Activated CD4-positive, CD25-positive, alpha-beta regulatory T cell treated with anti-CD3 and anti-CD28 coated beads, Interleukin-2, amount 50 U/mL, for 72 hours (primary cell): Measurements from ENCODE around the gene MXRA7.

ENCODE experiments used
- DNase-seq: peaks from one replicate; pipeline ENCODE4 v3.0.0; 2021

Gene MXRA7

DNA sequence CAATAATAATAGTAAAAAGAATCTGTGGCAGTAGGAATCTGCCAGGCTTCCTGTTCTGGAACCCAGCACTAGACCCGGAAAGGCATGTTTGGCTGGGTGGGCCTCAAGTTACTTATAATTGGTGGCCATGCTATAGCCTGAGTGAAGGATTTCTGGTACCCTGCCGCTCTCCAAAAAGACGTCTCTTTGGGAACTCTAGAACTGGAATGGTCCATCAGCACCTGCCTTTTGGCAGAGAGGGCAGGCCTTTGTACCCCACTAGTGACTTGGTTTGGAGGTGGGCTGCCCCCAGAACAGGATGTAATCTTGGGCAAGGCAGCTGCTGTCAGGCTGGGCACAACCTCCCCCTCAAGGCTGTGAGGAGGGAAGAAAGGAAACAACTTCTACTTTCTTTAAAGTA lies 37.9 kb downstream of the MXRA7 start:
- DNase-seq: no peak

DNA sequence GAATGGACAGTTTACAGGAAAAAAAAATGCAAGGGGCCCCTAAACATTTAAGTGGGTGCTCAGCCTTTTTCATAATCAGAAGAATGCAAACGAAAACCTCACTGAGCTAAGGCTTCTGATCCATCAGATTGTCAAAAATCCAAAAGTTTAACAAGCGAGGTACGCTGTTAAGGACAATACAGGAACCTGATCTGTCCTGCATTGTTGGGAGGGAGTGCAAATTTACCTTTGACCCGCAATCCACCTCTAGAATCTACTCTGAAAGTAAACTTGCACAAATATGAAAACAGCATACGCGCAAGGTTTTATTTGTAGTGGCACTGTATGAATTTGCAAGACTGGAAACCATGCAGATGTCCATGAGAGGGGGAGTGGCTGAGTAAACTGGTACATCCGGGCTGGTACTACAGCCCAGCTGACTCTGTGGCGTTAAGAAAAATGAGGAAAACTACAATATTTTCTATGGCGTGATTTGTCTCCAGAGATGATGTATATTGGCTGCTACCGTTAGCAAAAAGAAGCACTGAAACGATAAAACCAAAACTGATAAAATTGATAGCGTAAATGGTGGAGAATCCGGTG lies 38.4 kb downstream of the MXRA7 start:
- DNase-seq: no peak

DNA sequence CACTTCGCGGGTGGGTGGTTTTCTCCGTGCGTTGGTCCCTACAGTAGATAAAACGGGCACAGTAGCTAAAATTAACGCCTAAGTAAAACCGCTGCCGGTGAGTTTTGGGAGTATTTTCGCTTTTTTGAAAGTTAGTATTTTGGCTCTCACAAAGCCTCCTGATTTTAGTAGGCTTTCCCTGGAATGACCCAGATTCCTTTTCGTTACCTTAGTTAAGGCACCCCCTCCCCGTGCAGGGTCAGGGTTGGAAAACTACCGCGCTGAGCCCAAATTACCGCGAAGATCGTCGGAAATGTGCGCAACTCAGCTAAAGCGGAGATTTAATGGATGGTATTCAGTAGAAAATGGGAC lies 38.9 kb downstream of the MXRA7 start:
- no peak for DNase-seq

DNA sequence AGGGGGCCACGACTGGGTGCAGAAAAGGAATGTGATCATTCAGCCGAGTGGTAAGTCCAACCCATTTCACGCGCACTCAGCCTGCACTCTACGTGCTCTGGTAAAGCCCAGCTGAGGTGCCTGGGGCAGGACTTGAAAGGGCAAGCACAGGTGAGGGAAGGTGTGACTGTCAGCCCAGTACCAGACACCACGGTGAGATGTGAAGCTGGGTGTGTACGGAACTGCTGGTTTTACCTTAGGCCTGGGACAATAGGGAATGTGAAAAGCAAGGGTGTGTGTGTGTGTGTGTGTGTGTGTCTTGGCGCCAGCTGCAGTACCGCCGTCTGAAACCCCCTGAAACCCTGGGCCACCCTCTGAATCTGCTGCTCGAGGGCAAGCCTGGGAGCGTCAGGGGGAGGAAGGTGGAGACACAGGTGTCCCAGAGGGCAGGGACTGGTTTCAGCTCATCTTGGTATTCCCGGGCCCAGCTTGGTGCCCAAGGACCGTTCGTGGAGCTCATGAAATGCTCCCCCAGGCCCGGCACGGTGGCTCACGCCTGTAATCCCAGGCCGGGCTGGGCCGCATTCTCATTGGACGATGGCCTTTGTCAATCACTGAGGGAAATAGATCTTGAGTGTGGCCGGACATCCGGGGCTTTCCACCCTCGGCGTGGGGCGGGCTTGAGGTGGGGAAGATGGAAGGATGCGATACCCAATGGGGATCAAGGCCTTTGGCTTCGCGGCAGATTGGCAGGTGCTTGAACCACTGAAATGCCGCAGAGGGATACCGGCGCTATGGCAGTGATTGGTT lies 39.4 kb downstream of the MXRA7 start:
- DNase-seq: peak; percentile 98

DNA sequence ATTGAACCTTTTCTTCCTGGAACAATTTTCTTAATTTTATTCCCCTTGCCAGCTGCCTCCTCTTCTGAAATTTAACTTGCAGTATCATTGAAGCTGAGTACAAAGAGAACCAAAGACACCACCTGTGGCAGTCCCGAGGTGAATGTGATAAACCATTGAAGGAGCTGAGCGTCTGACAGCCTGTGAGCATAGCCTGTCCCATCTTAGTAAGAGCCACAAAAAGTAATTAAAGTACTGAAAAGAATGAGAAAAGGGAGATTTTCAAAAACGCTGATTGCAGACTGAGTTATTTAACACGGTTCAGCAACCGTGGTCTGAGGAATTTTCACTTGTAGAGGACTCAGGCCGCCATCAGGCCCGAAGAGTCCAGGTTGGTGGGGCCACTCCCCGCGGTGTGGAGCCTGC lies 40.0 kb downstream of the MXRA7 start:
- DNase-seq: no peak

- no peak for DNase-seq
Observed at GRCh38 chr17:76670020-76670717, 40.6 kb downstream of the MXRA7 start.

- no peak for DNase-seq
Observed at GRCh38 chr17:76667786-76668453, 42.8 kb downstream of the MXRA7 start.

- DNase-seq: no peak
Observed at GRCh38 chr17:76667491-76667755, 43.3 kb downstream of the MXRA7 start.

- DNase-seq: no peak
Observed at GRCh38 chr17:76660656-76661042, 50.1 kb downstream of the MXRA7 start.

GRCh38 chr17:76659928-76660655 lies 50.7 kb downstream of the MXRA7 start:
- DNase-seq: no peak

GRCh38 chr17:76658242-76658662 lies 52.5 kb downstream of the MXRA7 start:
- no peak for DNase-seq

DNA sequence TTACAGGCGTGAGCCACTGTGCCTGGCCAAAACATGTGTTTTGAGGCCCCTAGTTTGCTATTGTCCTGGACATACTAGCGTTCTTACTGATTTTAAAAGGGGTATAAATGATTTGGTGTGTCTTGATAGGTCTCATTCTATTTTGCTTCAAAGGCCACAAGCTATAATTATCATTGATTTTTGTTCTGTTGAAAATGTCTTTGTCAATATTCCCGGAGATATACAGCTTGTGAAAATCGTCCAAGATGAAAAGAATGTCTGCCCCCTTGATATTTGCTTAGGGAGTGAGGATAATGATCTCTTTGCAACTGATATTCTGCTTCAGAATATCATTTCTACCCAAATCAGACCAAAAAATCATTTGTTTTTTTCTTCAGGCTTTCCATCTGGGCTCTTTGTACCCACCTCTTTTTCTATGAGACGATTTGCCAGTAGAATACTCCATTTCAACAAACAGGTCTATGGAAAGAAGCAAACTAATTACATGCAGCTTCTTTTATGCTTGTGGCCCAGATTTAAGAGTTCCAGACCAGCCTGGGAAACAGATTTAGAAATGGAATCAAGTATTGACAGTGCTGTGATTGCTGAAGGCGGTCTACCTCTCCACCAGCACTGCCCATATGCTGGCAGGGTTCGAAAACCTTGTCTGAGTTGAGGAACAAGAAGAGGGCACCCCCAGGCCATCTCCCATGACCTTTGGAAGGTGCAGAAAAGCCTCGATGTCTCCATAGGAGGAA lies 53.1 kb downstream of the MXRA7 start:
- DNase-seq: no peak

DNA sequence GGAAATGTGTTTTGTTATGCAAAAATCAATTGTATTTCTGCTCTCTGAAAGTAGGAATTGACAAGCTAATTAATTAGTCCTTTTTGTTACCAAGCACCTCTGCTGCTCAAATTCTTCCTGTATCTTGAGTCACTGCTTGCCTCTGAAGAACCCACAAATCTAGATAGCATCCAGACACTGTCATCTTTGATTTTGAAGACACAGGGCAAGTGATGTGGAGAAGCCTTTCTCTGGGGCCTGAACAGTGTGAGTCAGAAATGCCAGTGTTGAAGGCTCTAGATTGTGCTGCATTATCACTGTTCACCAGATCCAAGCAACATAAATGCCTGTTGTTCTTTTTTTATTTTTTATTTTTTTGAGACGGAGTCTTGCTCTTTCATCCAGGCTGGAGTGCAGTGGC lies 56.4 kb downstream of the MXRA7 start:
- no peak for DNase-seq

- DNase-seq: no peak
Observed at GRCh38 chr17:76650504-76650903, 60.3 kb downstream of the MXRA7 start.

DNA sequence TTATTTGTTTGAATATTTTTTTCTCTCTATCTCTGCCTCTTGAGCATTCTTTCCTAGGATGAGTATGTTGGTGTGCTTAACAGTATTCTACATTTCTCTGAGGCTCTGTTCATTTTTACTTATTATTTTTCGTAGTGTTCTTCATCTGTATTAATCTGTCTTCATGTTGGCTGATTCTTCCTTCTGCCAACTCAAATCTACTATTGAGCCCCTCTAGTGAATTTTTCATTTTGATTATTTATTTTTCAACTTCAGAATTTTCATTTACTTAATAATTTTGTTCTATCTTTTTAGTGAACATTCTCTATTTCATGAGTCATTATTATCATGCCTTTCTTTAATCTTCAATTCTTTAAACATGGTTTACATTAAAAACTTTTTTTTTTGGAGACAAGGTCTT lies 64.1 kb downstream of the MXRA7 start:
- DNase-seq: no peak

DNA sequence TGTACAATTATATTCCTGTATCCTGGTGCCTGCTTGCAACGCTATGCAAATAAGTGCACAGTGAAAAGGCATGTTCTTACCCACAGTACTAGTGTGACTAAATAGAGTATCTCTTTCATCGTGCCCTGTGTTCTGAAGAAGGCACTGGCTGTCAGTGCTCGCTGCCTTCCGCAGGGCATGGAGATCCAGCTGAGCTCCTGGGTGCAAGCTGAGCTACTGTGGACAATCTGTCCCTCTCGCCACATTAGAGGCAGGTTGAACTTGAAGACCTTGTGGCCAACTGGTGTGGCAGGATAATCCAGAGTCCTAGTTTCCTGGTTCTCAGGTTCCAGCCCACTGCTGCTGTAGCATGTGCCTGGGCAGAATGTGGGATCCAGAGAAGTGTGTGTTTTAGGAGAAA lies 65.3 kb downstream of the MXRA7 start:
- no peak for DNase-seq

DNA sequence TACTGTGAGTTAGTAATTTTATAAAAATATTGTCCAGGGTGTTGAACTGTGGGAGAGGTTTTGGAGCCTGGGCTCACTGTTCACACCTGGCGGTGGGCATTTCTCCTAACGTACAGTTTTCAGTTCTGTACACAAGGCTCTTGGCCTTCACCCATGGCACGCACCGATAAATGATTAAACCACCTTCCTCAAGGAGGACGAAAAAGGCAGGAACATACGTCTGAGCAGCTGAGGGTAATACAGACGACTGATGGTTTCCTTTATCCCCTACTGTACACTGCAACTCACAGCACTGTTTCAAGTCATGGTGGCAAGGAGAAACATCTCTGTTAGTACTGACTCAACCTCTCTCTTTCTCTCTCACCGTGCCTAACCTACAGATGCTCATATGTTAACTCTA lies 65.8 kb downstream of the MXRA7 start:
- DNase-seq: no peak

- no peak for DNase-seq
Observed at GRCh38 chr17:76643553-76644148, 67.1 kb downstream of the MXRA7 start, which contains the start of gene ST6GALNAC1. ST6GALNAC1 (minus strand) TSS chr17:76643757; CDS start chr17:76643638, 119 bp downstream.

- DNase-seq: no peak
Observed at GRCh38 chr17:76642994-76643393, 67.8 kb downstream of the MXRA7 start.

DNA sequence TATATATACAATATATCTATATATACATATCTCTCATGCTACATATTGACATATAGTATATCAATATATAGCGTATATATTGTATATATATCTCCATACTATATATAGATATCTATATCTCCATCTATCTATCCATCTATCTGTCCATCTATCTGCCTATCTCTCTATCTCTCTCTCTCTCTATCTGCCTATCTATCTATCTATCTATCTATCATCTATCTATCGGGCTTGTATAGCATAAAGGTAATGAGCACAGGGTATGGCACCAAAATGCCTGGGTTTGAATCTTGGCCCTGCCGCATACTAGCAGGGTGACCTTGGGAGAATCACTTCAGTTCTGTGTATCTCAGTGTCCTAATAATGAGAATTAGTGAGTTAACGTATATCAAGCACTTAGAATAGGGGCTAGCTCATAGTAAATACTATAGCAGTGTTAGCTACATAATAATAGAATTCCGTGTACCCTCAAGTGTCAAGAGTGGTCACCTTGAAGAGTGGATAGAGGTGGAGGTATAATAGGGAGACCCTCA lies 68.7 kb downstream of the MXRA7 start:
- no peak for DNase-seq

DNA sequence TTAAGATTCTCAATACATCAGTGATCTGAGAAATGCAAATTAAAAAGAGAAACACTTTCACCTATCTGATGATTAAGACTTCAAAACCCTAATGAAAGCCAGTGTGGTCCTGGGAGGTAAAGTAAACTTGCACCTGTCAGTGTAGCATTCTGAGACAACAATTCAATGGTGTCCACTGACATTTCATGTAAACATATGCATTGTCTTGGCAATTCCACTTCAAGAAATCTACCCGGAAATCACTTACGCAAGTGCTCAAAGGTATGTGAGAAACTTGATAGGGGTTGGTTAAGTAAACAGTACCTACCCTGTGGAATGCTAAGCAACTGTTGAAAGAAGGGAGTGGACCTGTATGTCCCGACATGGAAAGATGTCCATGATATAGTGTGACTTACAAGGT lies 69.3 kb downstream of the MXRA7 start:
- no peak for DNase-seq
